Neutrophil (primary cell): Measurements from ENCODE around the gene SEMA3D.

Experiments used
- H3K27ac ChIP-seq: fragments of 200-600 bp; sonication (generic); 2 replicates; pipeline ENCODE4 v1.5.1; 2016; ENCODE audit warnings: mild to moderate bottlenecking, moderate library complexity
- H3K27me3 ChIP-seq: fragments of 200-600 bp; sonication (generic); 2 replicates; pipeline ENCODE4 v1.6.0; 2016; ENCODE audit warnings: mild to moderate bottlenecking
- H3K36me3 ChIP-seq: fragments of 200-600 bp; sonication (generic); 2 replicates; pipeline ENCODE4 v1.5.1; 2017
- H3K4me1 ChIP-seq, 2 experiments: fragments of 200-600 bp in 1 of 2; sonication (generic) in 1 of 2; 1 replicate in 1 of 2; 2 replicates in 1 of 2; pipeline versions ENCODE4 v1.5.1 to v1.6.1; 2013 to 2016; ENCODE audit warnings: low read depth in 1 of 2, low read length in 1 of 2, mild to moderate bottlenecking in 1 of 2, moderate library complexity in 1 of 2; ENCODE audit not compliant: control insufficient read depth in 1 of 2, insufficient read depth in 1 of 2
- H3K4me3 ChIP-seq, 2 experiments: fragments of 200-600 bp in 1 of 2; sonication (generic) in 1 of 2; 1 replicate in 1 of 2; 2 replicates in 1 of 2; pipeline ENCODE4 v1.5.1; 2013 to 2016; ENCODE audit warnings: low read depth in 1 of 2, low read length in 1 of 2, mild to moderate bottlenecking in 1 of 2, moderate library complexity in 1 of 2
- H3K9me3 ChIP-seq: fragments of 200-600 bp; sonication (generic); 2 replicates; pipeline ENCODE4 v1.5.1; 2016
- CTCF ChIP-seq: fragments of 200-600 bp; sonication (generic); IDR thresholded peaks from 2 replicates; pipeline ENCODE4 v1.5.1; 2016; ENCODE audit warnings: antibody characterized with exemption

Gene SEMA3D

DNA sequence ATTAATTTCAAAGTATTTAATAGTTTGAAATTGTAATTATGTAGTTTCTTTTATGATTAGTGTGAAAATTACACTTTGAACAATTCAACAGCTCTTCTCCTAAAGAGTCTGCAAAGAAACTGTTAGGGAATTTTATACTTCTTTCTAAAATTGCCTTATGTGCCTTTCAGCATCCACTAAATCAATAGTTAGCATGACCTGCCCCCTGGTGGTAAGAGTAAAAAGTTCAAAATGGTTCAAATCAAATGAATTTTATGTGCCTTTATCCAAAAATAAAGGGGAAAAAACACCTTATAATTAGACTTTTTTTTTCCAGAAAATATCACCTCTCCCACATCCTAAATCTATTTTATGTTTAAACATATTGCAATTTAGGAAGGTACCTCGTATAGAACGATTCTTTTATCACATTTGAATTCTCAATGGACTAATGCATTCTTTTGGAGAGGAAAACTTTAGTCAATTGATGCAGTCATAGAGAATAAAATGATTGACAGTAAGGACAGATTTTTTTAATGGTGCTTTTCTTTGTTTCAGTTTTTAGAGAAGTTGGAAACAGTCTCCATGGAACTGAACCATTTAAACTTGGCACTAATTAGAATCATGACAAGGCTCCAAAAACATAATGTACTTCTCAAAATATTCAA is 163.7 kb downstream of the SEMA3D start:
- Histone ChIP-seq H3K4me3 (no peak overlapping the region), H3K27ac (no peak overlapping the region), H3K36me3 (no peaks in the 10 kb centered on the region), H3K9me3 (no peaks in the 10 kb centered on the region), H3K4me1 (no peaks in the 10 kb centered on the region), H3K27me3 (no peaks in the 10 kb centered on the region)
- TF ChIP-seq CTCF = no peak

DNA sequence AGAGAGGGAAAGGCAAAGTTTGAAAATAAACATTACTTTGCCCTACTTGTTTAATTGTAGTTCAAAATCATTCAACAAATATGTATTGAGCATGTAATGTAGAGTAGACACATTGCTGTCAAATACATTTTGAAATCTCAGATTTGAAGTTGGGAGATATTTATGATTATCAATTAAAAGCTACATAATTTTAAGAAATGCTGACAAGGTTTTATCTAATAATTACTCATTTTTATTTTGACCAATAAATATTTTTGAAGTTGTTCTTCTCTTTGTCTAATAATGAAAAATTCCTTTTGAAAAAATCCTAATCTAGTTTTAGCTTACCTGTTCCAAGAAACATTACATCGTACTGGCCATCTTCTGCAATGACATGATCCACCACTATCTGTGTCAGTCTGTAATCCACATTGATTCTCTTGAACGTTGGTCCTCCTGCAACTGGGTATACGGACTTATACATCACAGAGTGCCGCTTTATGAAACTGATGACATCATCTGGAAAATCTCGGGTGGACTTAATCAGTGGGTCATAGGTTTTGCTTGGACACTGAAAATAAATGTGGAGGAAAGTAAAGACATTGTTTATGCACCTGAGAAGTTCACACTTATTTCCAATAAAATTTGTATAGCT is 164.7 kb downstream of the SEMA3D start:
- H3K4me1 ChIP-seq = no peaks in the 10 kb centered on the region
- H3K27ac ChIP-seq = no peak overlapping the region
- TF ChIP-seq CTCF = no peak
- H3K4me3 ChIP-seq = no peak overlapping the region
- no peaks in the 10 kb centered on the region for H3K9me3 ChIP-seq
- no peaks in the 10 kb centered on the region for H3K27me3 ChIP-seq
- no peaks in the 10 kb centered on the region for H3K36me3 ChIP-seq

DNA sequence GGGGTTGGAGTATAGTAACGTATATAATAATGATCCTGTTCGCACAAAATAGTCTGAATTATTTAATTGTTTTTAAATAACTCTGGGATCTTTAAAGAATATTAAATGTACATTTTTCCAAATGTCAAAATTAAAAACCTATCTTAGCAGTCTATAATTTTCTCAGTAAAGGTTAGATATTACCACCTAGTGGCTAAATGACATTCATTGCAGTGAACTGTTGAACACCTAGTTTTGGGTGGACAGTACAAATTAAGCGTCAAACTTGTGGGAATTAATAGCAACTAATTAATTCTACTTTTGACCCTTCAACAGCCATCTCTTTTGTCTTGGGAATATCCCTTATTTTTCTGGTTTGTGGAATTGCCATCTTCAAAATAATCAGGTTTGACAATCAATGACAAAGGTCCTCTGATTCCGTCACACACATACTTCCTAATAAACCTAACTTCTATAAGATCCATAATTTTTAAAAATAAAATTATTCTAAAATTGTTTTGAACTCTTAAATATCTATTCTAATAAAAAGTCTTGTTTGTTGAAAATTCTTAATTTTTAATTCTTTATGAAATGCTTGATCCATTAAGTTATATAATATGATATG is 165.7 kb downstream of the SEMA3D start:
- H3K4me1 ChIP-seq = no peaks in the 10 kb centered on the region
- no peak overlapping the region for H3K4me3 ChIP-seq
- H3K36me3 ChIP-seq = no peaks in the 10 kb centered on the region
- H3K27ac ChIP-seq = no peak overlapping the region
- H3K9me3 ChIP-seq = no peaks in the 10 kb centered on the region
- no peaks in the 10 kb centered on the region for H3K27me3 ChIP-seq
- no peak for TF ChIP-seq CTCF

- Histone ChIP-seq H3K4me3 (no peak overlapping the region), H3K4me1 (no peaks in the 10 kb centered on the region), H3K36me3 (no peaks in the 10 kb centered on the region), H3K9me3 (no peaks in the 10 kb centered on the region), H3K27me3 (no peaks in the 10 kb centered on the region), H3K27ac (no peak overlapping the region)
- no peak for TF ChIP-seq CTCF
Observed at GRCh38 chr7:85019778-85020177, 167.1 kb downstream of the SEMA3D start.

DNA sequence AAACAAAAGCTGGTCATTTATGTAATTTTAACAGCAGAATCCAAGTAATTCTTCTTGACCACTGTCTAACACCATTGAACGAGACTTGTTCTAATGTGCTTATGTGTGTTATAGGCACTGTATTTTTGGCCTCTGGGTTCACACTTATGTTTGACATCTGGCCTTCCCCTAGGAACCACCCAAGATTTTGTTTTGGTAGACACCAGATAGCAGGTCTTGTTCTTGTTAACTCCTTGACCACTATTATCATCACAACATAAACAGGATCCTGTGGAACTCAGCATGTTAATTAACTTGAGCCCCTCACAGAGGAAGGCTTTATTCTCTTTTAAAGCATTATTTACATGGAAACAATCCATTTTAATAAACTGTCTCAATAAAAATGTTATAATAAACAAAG is 167.7 kb downstream of the SEMA3D start:
- Histone ChIP-seq H3K4me1 (no peaks in the 10 kb centered on the region), H3K27ac (no peak overlapping the region), H3K4me3 (no peak overlapping the region), H3K9me3 (no peaks in the 10 kb centered on the region), H3K27me3 (no peaks in the 10 kb centered on the region), H3K36me3 (no peaks in the 10 kb centered on the region)
- TF ChIP-seq CTCF = no peak
